ENCODE data around the gene URB2. TPM values are rescaled to one million over a fixed set of nuclear protein-coding genes. Genes with fewer than 3 reads are reported as not detected.

The URB2 gene
- total and polyA plus RNA-seq, 2 of the 13 experiments (the other 11 are each of a cell fraction or from before 2014, with no cell fraction given) = 4.0 to 17.6 TPM

- TF ChIP-seq ARID3A (IDR thresholded peaks at IDR 0.05; ENCODE audit: low read depth, low read length) = no peak
- TF ChIP-seq ZNF670 (CRISPR knock-in tag; IDR thresholded peaks at IDR 0.05; ENCODE audit: borderline replicate concordance) = no peak
- TF ChIP-seq ZNF629 (CRISPR knock-in tag; conservative IDR thresholded peaks at IDR 0.05) = no peak
- 0 out of 2 replicates have a peak, but pooled peaks have one; percentile 32 for TF ChIP-seq TIGD3 (CRISPR knock-in tag; IDR thresholded peaks at IDR 0.05; ENCODE audit: borderline replicate concordance)
- TF ChIP-seq ZBTB40 (IDR thresholded peaks at IDR 0.05) = no peak
- 0 out of 2 replicates have a peak, but pooled peaks have one; percentile 68 for TF ChIP-seq ZBTB40 (CRISPR knock-in tag; IDR thresholded peaks at IDR 0.05)
- TF ChIP-seq ZNF350 (CRISPR knock-in tag; IDR thresholded peaks at IDR 0.05; ENCODE audit: borderline replicate concordance, low read depth) = no peak
- TF ChIP-seq CENPX (CRISPR knock-in tag; IDR thresholded peaks at IDR 0.05) = no peak
- no peak for TF ChIP-seq SIN3B (IDR thresholded peaks at IDR 0.05; ENCODE audit: low read length)
- no peak for TF ChIP-seq DR1 (CRISPR knock-in tag; IDR thresholded peaks at IDR 0.05)
- TF ChIP-seq THAP9 (CRISPR knock-in tag; IDR thresholded peaks at IDR 0.05; ENCODE audit: borderline replicate concordance) = 0 out of 2 replicates have a peak, but pooled peaks have one; percentile 22
These were observed 754 bp upstream of the URB2 start (continued) for GRCh38 chr1:229625071-229625914.
